22Rv1 (cell line): ENCODE results near the gene SNCAIP.

ENCODE experiments used
- H3K27ac ChIP-seq: fragments of 450-650 bp; 2 replicates; pipeline ENCODE4 v1.5.1; 2017
- CTCF ChIP-seq: fragments of 450-650 bp; IDR thresholded peaks from 2 replicates; pipeline ENCODE4 v1.5.1; 2017; ENCODE audit warnings: mild to moderate bottlenecking
- ZFX ChIP-seq: fragments of 450-650 bp; IDR thresholded peaks from 2 replicates; pipeline ENCODE4 v1.6.1; 2017; ENCODE audit warnings: antibody characterized with exemption, borderline replicate concordance

The SNCAIP gene

GRCh38 chr5:122330881-122331280, 18.8 kb downstream of the SNCAIP start:
- no peak overlapping the region for H3K27ac ChIP-seq
- no peak for TF ChIP-seq CTCF
- TF ChIP-seq ZFX, result no peak

- no peak for TF ChIP-seq ZFX
- TF ChIP-seq CTCF, result no peak
Measured at GRCh38 chr5:122332599-122333555, 20.8 kb downstream of the SNCAIP start.

GRCh38 chr5:122333564-122333963, 21.5 kb downstream of the SNCAIP start:
- H3K27ac ChIP-seq, result no peak overlapping the region
- TF ChIP-seq CTCF, result no peak

More at GRCh38 chr5:122332599-122333555, 20.8 kb downstream of the SNCAIP start:
- H3K27ac ChIP-seq, result no peak overlapping the region

- no peak overlapping the region for H3K27ac ChIP-seq
- TF ChIP-seq CTCF (no peak), ZFX (no peak)
Measured at GRCh38 chr5:122339591-122339990, 27.6 kb downstream of the SNCAIP start.

- TF ChIP-seq CTCF (no peak), ZFX (no peak)
- no peak overlapping the region for H3K27ac ChIP-seq
Measured at GRCh38 chr5:122341087-122341486, 29.1 kb downstream of the SNCAIP start.

- TF ChIP-seq ZFX (no peak), CTCF (no peak)
- H3K27ac ChIP-seq, result no peak overlapping the region
Measured at GRCh38 chr5:122342256-122342655, 30.2 kb downstream of the SNCAIP start.

- no peak overlapping the region for H3K27ac ChIP-seq
- TF ChIP-seq CTCF (no peak), ZFX (no peak)
Measured at GRCh38 chr5:122346897-122347581, 35.0 kb downstream of the SNCAIP start.
